Parathyroid adenoma (tissue), 2 donors: ENCODE data around the gene TIMM8A.

Experiments
- H2AFZ ChIP-seq: fragments of 300-600 bp; sonication (generic); one replicate; pipeline ENCODE4 v1.7.0; 2017; ENCODE audit warnings: antibody characterized with exemption, mild to moderate bottlenecking
- H3K27ac ChIP-seq: fragments of 300-600 bp; sonication (generic); one replicate; pipeline ENCODE4 v1.7.0; 2017
- H3K27me3 ChIP-seq: fragments of 300-600 bp; sonication (generic); one replicate; pipeline ENCODE4 v1.7.0; 2017; ENCODE audit warnings: low read length; ENCODE audit not compliant: control insufficient read depth, insufficient read depth
- H3K36me3 ChIP-seq: fragments of 300-600 bp; sonication (generic); one replicate; pipeline ENCODE4 v1.7.0; 2017; ENCODE audit warnings: low read length; ENCODE audit not compliant: control insufficient read depth, insufficient read depth
- H3K4me1 ChIP-seq: fragments of 300-600 bp; sonication (generic); one replicate; pipeline ENCODE4 v1.7.0; 2017; ENCODE audit warnings: control low read depth
- H3K4me2 ChIP-seq: fragments of 300-600 bp; sonication (generic); one replicate; pipeline ENCODE4 v1.7.0; 2017; ENCODE audit warnings: low read length
- H3K4me3 ChIP-seq: fragments of 300-600 bp; sonication (generic); one replicate; pipeline ENCODE4 v1.7.0; 2017; ENCODE audit warnings: low read depth, low read length
- H3K79me2 ChIP-seq: fragments of 300-600 bp; sonication (generic); one replicate; pipeline ENCODE4 v1.7.0; 2017; ENCODE audit warnings: control low read depth
- H3K9ac ChIP-seq: fragments of 300-600 bp; sonication (generic); one replicate; pipeline ENCODE4 v1.7.0; 2017; ENCODE audit warnings: mild to moderate bottlenecking
- H3K9me3 ChIP-seq: fragments of 300-600 bp; sonication (generic); one replicate; pipeline ENCODE4 v1.7.0; 2017; ENCODE audit warnings: low read length; ENCODE audit not compliant: control insufficient read depth
- TF ChIP-seq, protein P1 (sequence below): fragments of 300-600 bp; sonication (generic); IDR thresholded peaks from one replicate; pipeline ENCODE4 v1.7.0; 2017; ENCODE audit warnings: antibody characterized with exemption, mild to moderate bottlenecking
- donor health status: primary hyperparathyroidism.

Gene TIMM8A

DNA sequence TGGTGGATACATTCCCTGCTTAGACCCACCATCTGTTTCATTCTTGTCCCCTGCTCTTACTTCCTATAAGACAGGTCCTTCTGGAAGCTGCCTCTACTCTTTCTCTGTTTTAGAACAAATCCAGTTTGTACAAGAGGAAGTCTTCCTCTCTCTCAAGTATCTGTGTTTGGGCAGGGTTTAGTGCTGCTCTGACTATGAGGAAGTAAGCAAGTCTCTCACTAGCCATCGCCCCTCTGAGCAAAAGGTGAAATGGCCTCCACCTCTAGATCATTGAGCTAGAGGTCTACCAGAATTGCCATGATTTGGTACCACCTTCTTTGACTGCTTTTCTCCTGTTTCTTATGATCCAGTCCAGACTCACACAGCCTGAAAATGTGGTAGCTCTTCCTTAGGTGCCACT lies 29.0 kb upstream of the TIMM8A start:
- H3K4me3 ChIP-seq, result no peak overlapping the region
- H3K79me2 ChIP-seq, result no peaks in the 10 kb centered on the region
- no peak overlapping the region for H3K27ac ChIP-seq
- TF ChIP-seq, protein P1, sequence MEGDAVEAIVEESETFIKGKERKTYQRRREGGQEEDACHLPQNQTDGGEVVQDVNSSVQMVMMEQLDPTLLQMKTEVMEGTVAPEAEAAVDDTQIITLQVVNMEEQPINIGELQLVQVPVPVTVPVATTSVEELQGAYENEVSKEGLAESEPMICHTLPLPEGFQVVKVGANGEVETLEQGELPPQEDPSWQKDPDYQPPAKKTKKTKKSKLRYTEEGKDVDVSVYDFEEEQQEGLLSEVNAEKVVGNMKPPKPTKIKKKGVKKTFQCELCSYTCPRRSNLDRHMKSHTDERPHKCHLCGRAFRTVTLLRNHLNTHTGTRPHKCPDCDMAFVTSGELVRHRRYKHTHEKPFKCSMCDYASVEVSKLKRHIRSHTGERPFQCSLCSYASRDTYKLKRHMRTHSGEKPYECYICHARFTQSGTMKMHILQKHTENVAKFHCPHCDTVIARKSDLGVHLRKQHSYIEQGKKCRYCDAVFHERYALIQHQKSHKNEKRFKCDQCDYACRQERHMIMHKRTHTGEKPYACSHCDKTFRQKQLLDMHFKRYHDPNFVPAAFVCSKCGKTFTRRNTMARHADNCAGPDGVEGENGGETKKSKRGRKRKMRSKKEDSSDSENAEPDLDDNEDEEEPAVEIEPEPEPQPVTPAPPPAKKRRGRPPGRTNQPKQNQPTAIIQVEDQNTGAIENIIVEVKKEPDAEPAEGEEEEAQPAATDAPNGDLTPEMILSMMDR, result no peak
- H3K4me1 ChIP-seq, result no peaks in the 10 kb centered on the region
- no peak overlapping the region for H3K9ac ChIP-seq
- H3K36me3 ChIP-seq, result no peaks in the 10 kb centered on the region
- H3K4me2 ChIP-seq, result no peak overlapping the region
- no peak overlapping the region for H2AFZ ChIP-seq
- H3K27me3 ChIP-seq, result no peaks in the 10 kb centered on the region
- no peaks in the 10 kb centered on the region for H3K9me3 ChIP-seq

DNA sequence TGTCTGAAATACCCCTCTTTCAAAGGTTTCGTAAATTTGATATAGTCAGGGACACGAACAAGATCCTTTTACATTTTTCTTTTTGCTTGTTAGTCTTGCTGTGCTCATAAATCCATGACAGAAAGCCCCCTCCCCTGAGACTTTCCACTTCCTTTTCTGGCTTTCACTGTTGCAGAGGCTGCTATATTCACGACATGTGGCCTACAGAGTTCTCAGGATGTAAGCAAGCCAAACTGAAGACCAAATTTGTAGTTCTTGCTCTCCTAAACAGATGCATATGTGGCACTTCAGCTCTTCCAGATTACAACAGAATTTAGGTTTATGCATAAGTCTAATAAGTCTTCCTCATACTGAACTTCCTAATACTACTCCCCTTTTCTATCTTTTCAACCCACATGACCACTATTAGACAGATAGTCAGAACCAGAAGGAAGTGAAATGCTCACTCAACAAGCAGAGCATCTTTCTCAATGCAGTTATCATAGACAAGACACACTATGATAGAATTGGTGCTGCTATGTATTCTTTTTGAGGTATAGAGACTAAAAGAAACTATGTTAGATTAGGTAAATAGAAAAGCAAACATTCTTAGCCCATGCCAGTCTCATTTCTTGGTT lies 22.5 kb upstream of the TIMM8A start:
- H3K4me2 ChIP-seq, result no peak overlapping the region
- no peak overlapping the region for H2AFZ ChIP-seq
- H3K4me1 ChIP-seq, result no peaks in the 10 kb centered on the region
- TF ChIP-seq, protein P1, result no peak
- no peaks in the 10 kb centered on the region for H3K79me2 ChIP-seq
- H3K27me3 ChIP-seq, result no peaks in the 10 kb centered on the region
- no peaks in the 10 kb centered on the region for H3K9me3 ChIP-seq
- H3K36me3 ChIP-seq, result no peaks in the 10 kb centered on the region
- H3K9ac ChIP-seq, result no peak overlapping the region
- H3K27ac ChIP-seq, result no peak overlapping the region
- no peak overlapping the region for H3K4me3 ChIP-seq

DNA sequence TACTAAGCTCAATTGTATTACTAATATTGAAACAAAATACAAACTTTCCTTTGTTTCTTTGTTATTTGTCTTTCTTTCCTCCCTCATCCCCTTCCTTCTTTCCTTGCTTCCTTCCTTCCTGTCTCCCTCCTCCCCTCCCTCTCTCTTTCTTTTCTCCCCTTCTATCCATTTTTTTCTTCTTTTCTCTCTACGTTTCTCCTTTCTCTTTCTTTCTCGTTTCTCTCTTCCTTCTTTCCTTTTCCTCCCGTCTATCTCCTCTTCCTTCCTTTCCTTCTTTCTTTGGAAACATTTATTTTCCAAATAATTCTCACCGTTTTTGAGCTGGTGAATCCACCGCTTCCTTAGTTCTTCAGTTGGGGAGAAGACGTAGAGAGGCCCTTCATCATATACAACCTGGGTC lies 21.1 kb upstream of the TIMM8A start:
- H3K27ac ChIP-seq, result no peak overlapping the region
- H3K4me3 ChIP-seq, result no peak overlapping the region
- H3K4me1 ChIP-seq, result no peaks in the 10 kb centered on the region
- H3K36me3 ChIP-seq, result no peaks in the 10 kb centered on the region
- H3K9ac ChIP-seq, result no peak overlapping the region
- no peak overlapping the region for H2AFZ ChIP-seq
- H3K79me2 ChIP-seq, result no peaks in the 10 kb centered on the region
- no peak overlapping the region for H3K4me2 ChIP-seq
- TF ChIP-seq, protein P1, result no peak
- no peaks in the 10 kb centered on the region for H3K27me3 ChIP-seq
- H3K9me3 ChIP-seq, result no peaks in the 10 kb centered on the region

DNA sequence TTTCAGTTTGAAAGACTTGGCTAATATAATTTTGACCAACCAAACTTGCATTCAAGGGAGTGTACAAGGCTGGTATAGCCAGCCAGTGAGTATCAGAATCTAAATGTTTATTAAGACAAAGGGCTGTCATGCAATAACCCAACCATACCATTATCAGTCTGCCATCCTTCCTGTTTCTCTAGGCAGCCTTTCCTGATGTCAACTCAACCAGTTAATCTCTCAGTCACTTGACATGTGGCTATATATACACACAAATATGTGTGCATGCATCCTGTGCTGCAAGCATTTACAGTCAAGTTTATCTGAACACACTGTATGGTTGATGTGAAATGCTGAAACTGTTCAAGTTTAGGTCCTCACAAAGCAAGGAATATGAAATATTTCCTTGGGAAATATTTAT lies 20.3 kb upstream of the TIMM8A start:
- Histone ChIP-seq H3K4me3 (no peak overlapping the region), H3K27ac (no peak overlapping the region)

More for the DNA sequence above, 20.3 kb upstream of the TIMM8A start:
- Histone ChIP-seq H3K79me2 (no peaks in the 10 kb centered on the region), H3K9ac (no peak overlapping the region), H3K9me3 (no peaks in the 10 kb centered on the region), H3K4me1 (no peaks in the 10 kb centered on the region), H3K4me2 (no peak overlapping the region), H2AFZ (no peak overlapping the region), H3K36me3 (no peaks in the 10 kb centered on the region), H3K27me3 (no peaks in the 10 kb centered on the region)
- TF ChIP-seq, protein P1, result no peak
